Measurements from ENCODE around the gene PRDM16.

Gene PRDM16

GRCh38 chr1:3457910-3458883 lies 389.2 kb downstream of the PRDM16 start:
- no peak for DNase-seq

DNA sequence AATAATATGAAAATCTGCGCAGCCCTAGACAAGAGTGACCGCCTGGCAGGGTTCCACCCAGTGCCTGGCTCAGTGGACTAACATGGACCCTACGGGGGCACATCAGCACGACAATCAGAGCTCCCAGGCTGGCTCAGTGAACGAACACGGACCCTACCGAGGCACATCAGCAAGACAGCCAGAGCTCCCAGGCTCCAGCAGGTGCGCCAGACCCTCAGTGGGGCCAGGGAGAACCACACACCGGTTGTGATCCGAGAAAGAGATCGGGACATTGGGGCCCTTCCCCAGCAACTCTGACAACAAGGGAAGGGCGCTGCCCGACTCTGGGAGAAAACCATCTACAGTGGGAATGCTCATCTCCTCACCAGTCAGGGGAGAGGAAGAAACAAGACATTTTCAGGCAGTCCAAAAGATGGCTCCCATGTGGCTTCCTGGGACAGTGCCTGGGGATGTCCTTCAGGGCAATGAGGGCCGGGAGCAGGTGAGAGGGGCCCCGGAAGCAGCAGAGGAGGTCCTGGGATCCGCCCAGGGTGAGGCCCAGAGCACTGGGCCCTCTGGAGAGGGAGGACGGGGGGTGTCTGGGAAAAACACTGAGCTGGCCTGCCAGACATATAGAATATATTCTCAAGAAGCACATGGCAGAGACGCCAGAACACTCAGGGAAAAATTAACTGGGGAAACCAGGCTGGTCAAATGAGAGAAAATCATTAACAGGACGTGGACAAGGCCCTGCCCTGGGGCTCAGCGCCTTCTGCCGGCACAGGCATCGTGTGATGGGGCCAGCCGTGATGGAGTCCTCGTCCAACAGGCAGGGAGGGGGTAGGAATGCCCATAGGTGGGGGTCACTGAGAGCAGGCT lies 390.3 kb downstream of the PRDM16 start:
- no peak for DNase-seq

GRCh38 chr1:3459940-3460671 lies 391.1 kb downstream of the PRDM16 start:
- no peak for DNase-seq

- DNase-seq: no peak
Observed at GRCh38 chr1:3460672-3461131, 391.7 kb downstream of the PRDM16 start.

DNA sequence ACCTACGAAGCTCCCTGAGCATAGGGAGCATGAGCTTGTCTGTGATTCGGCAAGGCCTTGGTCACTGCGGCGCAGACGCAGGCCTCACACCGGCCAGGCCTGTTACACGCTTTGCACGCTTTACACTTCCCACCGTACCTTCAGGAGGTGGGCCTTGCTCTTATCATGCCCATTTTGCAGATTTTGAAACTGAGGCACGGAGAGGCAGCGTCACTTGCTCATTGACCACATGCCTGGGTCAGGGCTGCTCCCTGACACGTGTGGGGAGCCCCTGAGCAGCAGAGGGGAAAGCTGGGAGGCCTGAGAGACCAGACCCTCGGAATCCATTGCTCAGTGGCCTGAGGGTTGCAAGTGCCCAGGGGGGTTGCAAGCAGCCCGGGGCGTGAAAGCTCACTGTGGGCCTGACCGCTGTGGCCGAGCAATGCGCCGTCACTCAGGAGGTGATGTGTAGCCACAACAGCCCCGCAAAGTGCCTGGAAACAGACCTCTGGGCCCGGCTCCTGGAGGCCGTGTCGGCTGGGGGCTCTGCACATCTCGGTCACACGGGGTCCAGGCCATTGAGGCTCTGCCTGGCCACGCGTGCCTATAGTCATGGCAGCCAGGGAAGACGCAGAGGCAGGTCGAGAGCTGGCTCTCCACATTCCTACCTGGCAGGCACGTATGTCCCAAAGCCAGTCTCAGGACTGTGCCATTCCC lies 392.4 kb downstream of the PRDM16 start:
- peak in 1 of 5 experiments; percentile 2 for DNase-seq

GRCh38 chr1:3461934-3462275 lies 392.9 kb downstream of the PRDM16 start:
- peak in 1 of 5 experiments; percentile 1 for DNase-seq

DNA sequence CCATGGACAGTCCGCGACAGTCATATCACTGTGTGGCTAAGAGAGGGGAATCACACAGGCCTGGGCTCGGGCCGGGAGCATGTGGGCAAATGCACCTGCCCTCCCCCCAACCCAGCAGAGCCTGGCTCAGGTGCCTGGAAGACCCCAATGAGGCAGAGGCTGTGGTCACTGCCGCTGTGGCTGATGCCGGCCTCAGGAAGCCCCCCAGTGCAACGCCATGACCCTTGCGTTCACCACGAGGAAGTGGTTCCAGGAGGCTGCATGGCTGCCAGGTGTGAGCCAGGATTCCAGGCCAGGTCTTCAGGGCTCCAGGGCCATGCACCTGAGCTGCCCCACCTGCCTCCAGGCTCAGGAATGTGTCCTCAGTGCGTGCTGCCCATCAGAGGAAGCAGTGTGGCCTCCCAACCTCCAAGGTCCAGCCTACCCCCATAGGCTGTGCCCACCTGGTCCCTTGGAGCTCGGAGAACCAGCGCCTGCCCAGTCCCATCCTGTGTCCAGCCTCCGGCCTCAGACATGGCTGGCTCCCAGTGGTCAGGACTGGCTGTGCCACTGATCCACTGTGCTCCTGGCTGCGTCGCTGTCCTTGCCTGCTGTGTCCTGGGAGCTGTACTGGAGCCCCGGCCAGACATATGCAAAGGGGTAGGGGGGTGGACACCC lies 393.5 kb downstream of the PRDM16 start:
- DNase-seq: no peak

- peak in 1 of 5 experiments; percentile 2 for DNase-seq
Observed at GRCh38 chr1:3463013-3463385, 394.0 kb downstream of the PRDM16 start.

DNA sequence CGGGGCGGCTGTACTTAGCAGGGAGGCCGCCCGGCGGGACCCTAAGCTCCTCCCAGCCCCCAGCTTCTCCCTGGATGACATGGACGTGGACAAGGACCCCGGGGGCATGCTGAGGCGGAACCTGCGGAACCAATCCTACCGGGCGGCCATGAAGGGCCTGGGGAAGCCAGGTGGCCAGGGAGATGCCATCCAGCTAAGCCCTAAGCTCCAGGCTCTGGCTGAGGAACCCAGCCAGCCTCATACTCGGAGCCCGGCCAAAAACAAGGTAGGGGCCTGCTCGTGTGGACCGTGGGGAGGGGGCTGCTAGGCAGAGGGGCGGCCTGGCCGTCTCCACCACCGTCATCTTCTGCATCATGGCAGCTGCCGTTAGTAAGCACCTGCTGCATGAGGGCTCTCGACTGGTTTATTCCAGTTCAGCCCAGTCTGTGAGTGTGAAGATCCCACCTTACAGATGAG lies 394.4 kb downstream of the PRDM16 start:
- peak in 1 of 5 experiments; percentile 2 for DNase-seq

GRCh38 chr1:3463891-3464648 lies 395.1 kb downstream of the PRDM16 start:
- peak in 1 of 5 experiments; percentile 2 for DNase-seq

DNA sequence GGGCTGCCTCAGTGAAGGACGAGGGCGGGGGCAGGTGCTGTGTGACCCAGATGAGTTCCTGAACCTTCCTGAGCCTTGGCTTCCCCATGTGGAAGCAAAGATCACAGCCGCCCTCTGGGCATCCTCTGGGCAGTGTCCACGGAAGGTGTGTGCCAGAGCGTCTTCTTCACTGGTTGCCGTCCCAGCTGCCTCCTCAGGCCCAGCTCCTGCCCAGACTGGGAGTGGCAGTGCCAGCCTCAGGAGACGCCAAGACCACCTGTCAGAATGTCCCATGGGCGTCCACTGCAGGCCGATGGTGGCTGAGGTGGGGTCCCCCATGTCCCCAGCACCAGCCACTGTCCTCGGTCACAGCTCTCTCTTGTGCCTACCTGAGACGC lies 395.6 kb downstream of the PRDM16 start:
- peak in 1 of 5 experiments; percentile 1 for DNase-seq

GRCh38 chr1:3465091-3465934 lies 396.3 kb downstream of the PRDM16 start:
- DNase-seq: peak in 1 of 5 experiments; percentile 3

DNA sequence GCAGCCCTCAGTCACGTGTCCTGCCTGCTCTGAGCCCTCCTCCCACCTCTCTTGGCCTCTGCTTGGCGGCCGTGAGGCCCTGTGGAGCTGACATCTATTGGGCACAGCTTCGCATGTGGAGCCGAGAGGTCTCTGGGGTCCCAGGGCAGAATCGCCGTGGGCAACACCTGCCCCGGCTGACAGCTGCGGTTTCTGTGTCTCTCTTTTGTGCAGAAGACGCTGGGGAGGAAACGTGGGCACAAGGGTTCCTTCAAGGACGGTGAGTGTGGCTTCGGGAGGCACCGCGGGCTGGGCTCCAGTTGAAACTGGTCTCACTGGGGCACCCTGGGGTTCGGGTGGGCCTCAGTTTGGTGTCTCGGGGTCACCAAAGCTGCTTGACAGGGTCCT lies 396.9 kb downstream of the PRDM16 start:
- DNase-seq: peak in 1 of 5 experiments; percentile 1

GRCh38 chr1:3466366-3467075 lies 397.5 kb downstream of the PRDM16 start:
- DNase-seq: peak in 1 of 5 experiments; percentile 1

- peak in 1 of 5 experiments; percentile 2 for DNase-seq
Observed at GRCh38 chr1:3467096-3468036, 398.4 kb downstream of the PRDM16 start.

GRCh38 chr1:3468236-3469103 lies 399.5 kb downstream of the PRDM16 start:
- peak in 1 of 5 experiments; percentile 3 for DNase-seq
